Inflammatory macrophage (primary cell): ENCODE measurements around the gene RGS6.

Source experiments
- DNase-seq, 2 donors: peaks; one replicate each; pipeline ENCODE4 v3.0.0-alpha.2; 2020 to 2022

RGS6 gene

GRCh38 chr14:72512925-72513324 lies 580.7 kb downstream of the RGS6 start:
- DNase-seq, result no peak

DNA sequence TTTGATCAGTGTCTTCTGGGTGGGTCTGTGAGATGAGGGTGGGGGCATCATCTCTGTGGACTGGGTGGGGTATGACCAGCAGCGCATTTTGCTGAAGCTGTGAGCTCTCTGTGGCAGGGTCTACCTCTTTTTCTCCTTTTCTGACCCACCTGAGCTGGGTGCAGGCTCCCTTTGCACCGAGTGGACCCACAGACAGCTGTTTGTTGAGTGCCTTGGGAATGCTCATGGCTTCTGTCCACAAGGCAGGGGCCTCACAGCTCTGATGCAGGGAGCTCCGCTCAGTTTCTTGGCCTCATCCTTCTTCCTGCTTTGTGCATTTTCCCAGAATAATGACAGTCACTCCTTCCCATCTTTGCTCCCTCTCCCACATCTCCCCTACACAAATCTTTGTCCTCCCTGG lies 581.1 kb downstream of the RGS6 start:
- DNase-seq, result no peak

DNA sequence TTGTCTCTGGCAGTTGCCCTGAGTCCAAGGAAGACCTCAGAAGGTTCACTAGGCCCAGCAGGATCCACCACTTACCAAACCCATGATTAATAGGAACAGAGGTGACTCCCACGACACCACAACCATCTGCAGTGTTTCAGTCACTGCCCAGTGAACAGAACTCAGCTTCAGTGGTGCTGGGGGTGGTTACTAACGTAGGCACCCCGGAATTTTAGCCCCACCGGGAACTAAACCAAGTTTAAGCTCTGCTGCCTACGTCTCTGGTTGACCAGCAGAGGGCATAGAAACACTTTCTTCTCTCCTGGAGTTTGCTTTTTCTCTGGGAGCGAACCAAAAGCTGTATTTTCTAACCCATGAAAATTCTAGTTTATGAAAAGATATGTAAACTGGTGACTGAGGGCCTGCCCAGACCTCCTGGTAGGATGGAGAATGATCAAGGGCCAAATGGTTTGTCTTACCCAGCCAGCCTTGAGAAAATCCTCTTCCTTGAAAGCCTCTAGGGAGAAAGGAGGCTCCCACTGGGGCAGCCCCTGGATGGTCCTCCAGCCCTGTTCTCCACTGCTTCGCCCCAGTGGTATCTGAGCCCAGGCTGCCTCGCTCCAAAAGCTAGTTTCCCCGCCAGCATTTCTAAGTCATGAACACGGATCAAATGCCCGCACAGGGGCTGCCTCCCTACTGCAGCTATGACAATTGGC lies 581.9 kb downstream of the RGS6 start:
- DNase-seq, result peak; percentile 36 to 56

GRCh38 chr14:72514660-72515025 lies 582.4 kb downstream of the RGS6 start:
- DNase-seq, result no peak

GRCh38 chr14:72515779-72516770 lies 583.8 kb downstream of the RGS6 start:
- peak in 1 of 2 donors; percentile 32 for DNase-seq

- peak; percentile 82 to 84 for DNase-seq
Measured at GRCh38 chr14:72516936-72517700, 584.9 kb downstream of the RGS6 start.

DNA sequence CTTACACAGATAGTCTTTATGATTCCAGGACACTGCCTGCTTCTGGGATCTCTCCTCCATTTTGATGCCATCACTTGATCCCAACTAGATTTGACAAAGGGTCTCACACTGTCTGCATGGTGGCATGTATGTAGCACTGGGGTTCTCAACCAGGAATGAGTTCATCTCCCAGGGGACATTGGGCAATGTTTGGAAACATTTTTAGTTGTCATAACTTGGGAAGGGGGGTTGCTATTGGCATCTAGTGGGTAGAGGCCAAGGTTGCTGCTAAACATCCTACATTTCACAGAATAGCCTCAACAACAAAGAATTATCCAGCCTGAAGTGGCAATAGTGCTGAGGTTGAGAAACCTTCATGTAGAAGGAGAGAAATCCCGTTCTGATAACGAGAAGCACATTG lies 585.5 kb downstream of the RGS6 start:
- DNase-seq, result no peak

- DNase-seq, result peak; percentile 53 to 56
Measured at GRCh38 chr14:72518809-72519377, 586.7 kb downstream of the RGS6 start.

DNA sequence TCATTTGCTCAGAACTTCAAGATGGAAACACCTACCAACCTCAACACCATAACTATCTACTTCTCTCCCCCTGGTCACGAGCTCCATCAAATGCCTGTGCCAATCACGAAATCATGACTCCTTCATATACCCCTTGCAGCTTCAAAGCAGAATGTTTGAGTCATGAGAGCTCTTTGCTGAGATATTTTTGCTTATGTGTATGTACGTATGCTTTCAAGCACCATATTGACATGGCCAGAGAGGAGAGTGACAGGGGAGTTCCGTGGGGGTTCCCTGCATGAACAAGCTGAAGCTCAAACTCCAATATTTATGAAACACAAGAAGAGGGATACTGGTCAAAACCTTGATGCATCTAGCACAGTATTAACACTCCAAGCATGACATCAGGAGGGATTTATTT lies 587.3 kb downstream of the RGS6 start:
- no peak for DNase-seq

DNA sequence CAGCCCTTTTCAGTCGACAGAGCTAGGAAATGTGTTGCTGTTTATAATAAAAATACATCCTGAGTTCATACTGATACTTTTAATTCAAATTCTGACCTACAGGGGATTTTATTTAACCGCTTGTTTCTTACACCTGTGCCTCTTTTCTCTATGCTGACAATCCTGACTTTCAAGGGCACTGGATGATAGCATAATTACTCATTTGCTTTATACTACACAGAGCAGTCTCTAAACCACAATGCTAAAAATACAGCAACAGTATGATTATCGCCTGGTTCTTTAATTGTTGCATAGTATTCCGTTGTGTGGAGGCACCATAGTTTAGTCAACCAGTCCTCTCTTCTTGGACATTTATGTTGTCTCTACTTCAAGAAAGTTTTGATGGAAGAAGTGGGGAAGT lies 588.8 kb downstream of the RGS6 start:
- no peak for DNase-seq

- peak; percentile 29 to 31 for DNase-seq
Measured at GRCh38 chr14:72521968-72522741, 589.9 kb downstream of the RGS6 start.

- no peak for DNase-seq
Measured at GRCh38 chr14:72522847-72523246, 590.6 kb downstream of the RGS6 start.

DNA sequence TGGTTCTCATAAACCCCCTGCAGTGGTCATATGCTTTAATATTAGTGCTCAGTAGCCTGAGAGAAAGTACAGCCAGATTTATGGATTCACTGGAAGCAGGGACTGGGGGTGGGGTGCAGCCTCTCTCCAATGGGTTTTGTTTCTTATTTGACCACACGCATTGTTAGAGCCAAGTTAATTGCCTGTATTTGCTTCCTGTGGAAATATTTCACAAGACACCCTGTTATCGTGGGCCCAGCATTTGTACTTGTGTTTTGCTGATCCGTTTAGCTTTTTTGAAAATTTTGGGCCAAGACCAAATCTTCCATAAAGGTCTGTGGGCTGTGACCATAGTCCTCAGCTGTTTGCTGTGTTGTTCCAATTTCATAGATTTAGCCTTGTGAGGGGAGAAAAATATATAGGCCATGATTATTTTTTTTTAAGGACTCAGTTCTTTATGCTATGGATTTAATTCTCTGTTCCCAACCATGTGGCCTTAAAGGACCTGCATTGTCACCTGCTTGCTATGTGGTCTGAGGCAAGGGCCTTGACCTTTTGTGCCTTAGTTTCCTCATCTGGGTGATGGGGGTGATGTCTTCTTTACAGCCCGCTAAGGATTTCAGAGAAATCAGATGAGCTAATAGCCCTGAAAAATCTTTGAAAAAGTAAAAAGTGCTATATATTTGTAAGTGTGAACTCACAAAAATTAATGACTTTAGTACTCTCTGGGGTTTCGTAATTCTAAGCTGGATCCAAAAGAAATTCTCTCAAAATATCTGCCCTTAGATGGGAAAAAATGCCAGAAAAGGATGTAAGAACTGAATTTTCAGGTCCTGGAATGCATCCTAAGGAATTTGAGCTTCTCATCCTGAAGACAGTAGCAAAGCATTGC lies 591.4 kb downstream of the RGS6 start:
- DNase-seq, result no peak

- DNase-seq, result no peak
Measured at GRCh38 chr14:72524295-72524629, 592.0 kb downstream of the RGS6 start.

DNA sequence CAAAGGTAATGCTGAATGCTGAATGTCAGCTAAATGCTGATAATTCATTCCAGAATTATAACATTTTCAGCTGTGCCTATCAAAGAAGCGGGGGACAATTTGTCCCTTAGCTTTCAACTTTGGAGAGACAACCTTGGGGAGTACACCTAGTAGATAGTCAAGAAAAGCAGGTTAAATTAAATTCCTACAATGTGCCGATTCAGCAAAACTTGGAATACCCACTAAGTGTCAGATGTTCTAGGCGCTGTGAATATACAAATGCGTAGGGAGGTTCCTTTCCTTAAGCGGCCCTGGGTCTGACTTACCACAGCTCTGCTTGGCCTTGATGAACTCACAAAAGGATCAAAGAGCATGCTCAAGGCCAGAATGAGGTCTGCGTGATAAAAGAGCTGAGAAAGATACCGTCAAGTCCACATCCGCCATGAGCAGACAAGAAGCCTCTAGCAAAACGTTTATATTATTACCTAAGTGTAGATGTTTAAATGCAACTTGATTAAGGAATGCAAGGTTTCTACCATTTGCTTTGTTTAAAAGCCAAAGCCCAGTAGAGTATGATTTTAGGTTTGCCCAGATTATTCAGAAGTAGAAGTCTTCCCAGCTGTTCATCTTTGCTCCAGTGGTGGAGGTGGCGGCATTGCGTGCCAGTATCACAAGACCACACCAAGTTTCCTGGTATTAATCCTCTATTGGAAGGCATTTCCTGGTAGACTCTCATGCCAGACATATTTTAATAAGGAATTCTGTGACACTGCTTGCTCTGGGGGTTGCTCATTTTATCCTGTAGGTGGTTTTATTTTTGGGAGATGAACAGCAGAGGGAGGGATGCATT lies 593.1 kb downstream of the RGS6 start:
- no peak for DNase-seq

- DNase-seq, result no peak
Measured at GRCh38 chr14:72527591-72527990, 595.4 kb downstream of the RGS6 start.

DNA sequence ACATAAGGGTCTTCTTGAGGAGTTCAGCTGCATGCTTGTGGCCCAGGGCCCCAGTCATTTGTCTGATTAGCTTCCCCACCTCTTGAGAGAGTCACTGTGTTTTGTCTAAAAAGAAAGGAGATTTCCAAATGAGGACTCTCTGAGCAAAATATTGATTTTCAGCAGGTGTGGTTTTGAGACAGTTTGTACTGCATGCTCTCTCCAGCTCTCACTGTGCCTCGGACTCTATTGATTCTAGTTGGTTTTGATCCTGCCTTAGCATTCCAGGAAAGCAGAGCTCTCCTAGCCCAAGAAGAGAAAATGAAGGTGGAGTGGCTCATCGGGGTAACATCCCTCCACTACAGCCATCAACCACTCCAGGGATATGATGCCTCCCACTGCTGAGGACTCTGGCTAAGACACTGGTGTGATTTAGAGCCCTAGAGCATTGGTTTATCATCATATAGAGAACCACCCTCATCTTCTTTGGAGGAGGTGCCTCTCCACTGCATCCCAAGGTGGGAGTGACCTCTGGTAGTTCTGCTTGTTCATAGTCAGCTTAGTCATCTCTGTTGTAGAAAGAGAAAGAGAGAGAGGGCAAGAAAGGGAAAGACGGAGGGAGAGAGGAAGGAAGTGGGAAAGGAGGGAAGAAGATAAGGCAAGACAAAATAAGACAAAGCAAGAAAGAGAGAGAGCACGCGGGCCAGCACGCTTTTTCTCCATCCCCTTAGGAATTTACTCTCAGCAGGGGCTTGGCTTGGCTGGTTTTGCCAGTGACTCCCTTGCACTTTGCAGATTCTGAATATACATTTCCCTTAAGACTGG lies 596.0 kb downstream of the RGS6 start:
- DNase-seq, result peak in 1 of 2 donors; percentile 44

DNA sequence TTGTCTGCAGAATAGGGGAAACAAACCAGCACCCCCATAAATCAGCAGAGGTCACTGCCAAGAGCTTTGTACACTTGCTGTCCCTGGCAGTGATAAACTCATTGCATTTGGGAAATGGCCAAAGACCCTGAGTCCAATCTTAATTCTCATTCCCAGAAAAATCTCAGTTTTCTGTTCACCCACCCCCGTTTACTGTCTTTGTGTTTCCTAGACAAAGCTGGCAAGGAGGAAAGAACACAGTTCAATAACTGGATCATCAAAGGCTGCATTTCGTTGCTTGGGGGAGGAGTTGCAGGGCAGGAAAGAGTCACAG lies 596.6 kb downstream of the RGS6 start:
- no peak for DNase-seq

- no peak for DNase-seq
Measured at GRCh38 chr14:72532686-72533454, 600.6 kb downstream of the RGS6 start.
